ENCODE data around the gene HNRNPUL1. TPM values are rescaled to one million over a fixed set of nuclear protein-coding genes. Genes with fewer than 3 reads are reported as not detected.
"Not testable (repeated sequence)": the region's sequence is repeated elsewhere in the genome, so short reads cannot be mapped to it uniquely, and the experiment has no call there.

The HNRNPUL1 gene
- polyA plus RNA-seq (ENCODE audit: insufficient read length in 10 of 10): 100 to 1,000 TPM; 141 to 171 (median 152) TPM
- long read RNA-seq, donor 1, partial matches to known transcripts: 70 of 74 reads
- long read RNA-seq, donor 1, other reads (novel, unspliced or antisense): 0 of 74 reads
- long read RNA-seq, donor 2, partial matches to known transcripts: 18 of 19 reads
- long read RNA-seq, donor 2, other reads (novel, unspliced or antisense): 0 of 19 reads
- long read RNA-seq, donor 3: 0 reads
- long read RNA-seq, donor 4, partial matches to known transcripts: 6 of 21 reads
- long read RNA-seq, donor 4, other reads (novel, unspliced or antisense): 11 of 21 reads
- long read RNA-seq, donor 5, partial matches to known transcripts: 164 of 166 reads
- long read RNA-seq, donor 5, other reads (novel, unspliced or antisense): 0 of 166 reads
- long read RNA-seq, donor 6, partial matches to known transcripts: 67 of 68 reads
- long read RNA-seq, donor 6, other reads (novel, unspliced or antisense): 0 of 68 reads
- long read RNA-seq, donor 7, transcript HNRNPUL1-204 (15 exons, 3,555 nt): major isoform, 8 of 40 reads
- long read RNA-seq, donor 7, partial matches to known transcripts: 32 of 40 reads
- long read RNA-seq, donor 7, other reads (novel, unspliced or antisense): 0 of 40 reads
- long read RNA-seq, donor 8, partial matches to known transcripts: 44 of 46 reads
- long read RNA-seq, donor 8, other reads (novel, unspliced or antisense): 0 of 46 reads
- long read RNA-seq, donor 9, partial matches to known transcripts: 5 of 5 reads
- long read RNA-seq, donor 9, other reads (novel, unspliced or antisense): 0 of 5 reads

GRCh38 chr19:41263850-41264580, at the start of gene HNRNPUL1:
HNRNPUL1 (plus strand) TSS chr19:41264372; CDS start chr19:41264504, 132 bp downstream.
- peak; percentile 100 for DNase-seq

- no peak for DNase-seq
These were observed 46.4 kb upstream of the HNRNPUL1 start for GRCh38 chr19:41217741-41218140.

- DNase-seq: no peak
These were observed 45.9 kb upstream of the HNRNPUL1 start for GRCh38 chr19:41218249-41218614.

DNA sequence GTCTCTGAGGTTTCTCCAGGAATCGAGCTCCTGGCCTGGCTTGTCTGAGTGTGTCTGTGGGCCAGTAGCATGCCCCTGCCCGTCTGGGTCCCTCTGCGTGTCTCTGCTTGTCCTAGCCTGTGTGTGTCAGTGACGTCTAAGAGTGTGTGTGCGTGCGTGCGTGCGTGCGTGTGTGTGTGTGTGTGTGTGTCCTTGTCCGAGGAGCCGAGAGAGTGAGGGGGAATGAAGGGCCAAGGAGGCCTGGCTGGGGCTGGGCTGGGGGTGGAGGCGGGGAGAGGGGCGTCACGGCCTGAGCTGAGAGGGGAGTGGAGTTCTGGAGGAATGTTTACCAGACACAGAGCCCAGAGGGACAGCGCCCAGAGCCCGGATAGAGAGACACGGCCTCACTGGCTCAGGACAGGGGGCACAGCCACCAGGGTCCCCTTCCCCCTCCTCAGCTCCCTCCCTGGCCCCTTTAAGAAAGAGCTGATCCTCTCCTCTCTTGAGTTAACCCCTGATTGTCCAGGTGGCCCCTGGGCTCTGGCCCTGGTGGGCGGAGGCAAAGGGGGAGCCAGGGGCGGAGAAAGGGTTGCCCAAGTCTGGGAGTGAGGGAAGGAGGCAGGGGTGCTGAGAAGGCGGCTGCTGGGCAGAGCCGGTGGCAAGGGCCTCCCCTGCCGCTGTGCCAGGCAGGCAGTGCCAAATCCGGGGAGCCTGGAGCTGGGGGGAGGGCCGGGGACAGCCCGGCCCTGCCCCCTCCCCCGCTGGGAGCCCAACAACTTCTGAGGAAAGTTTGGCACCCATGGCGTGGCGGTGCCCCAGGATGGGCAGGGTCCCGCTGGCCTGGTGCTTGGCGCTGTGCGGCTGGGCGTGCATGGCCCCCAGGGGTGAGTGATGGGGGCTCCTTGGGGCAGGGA, 45.3 kb upstream of the HNRNPUL1 start, which contains the start of gene AXL:
Gene AXL, plus strand, starts transcription at position 609 of the 893 bp plus-strand sequence. Its CDS starts 170 bp downstream, at position 779.
- DNase-seq: peak; percentile 76 to 94 (median 85)

DNA sequence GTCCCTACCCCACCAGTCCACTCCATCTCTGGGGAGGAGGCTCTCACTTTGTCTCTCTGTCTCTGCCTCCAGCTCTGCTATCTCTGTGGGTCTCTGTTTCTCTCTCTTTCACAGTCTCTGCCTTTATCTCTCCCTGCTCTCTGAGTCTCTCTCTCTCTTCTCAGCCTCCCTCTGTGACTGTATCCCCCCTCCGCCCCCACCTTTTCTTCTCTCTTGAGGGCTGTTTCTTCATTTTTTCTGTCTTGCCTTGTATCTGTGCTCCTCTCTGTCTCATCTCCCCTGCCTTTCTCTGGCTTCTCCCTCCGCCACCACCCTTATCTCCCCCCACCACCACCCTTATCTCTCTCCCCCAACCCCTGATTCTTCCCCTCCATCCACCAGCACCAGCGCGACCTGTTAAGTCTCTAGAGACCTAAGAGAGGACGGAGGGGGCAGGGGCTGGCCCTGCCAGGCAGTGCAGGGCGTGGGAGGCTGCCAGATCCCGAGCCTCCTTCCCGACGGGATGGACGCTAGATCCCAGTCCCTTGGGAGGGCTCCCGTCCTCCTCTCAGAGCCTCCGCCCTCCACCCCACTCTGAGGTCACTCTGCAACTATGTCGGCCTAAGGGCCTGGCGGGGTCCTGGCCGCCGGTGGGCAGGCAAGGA, 44.1 kb upstream of the HNRNPUL1 start:
- peak in 1 of 3 donors; percentile 42 for DNase-seq

DNA sequence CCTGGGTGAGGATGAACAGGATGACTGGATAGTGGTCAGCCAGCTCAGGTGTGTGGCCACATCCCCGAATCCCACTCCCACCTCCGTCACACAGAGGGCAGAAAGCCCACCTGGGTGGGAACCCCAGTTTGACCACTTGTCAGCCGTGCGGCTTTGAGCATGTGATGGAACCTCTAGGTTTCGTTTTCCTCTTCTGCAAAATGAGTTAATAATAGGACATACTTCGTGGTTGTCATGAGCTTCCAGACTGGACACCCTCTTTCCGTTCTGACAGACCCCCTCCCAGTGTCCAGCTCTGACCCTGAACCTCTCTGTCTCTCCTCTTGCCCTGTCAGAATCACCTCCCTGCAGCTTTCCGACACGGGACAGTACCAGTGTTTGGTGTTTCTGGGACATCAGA, 43.4 kb upstream of the HNRNPUL1 start:
- no peak for DNase-seq

GRCh38 chr19:41221514-41222205, 42.5 kb upstream of the HNRNPUL1 start:
- no peak for DNase-seq

DNA sequence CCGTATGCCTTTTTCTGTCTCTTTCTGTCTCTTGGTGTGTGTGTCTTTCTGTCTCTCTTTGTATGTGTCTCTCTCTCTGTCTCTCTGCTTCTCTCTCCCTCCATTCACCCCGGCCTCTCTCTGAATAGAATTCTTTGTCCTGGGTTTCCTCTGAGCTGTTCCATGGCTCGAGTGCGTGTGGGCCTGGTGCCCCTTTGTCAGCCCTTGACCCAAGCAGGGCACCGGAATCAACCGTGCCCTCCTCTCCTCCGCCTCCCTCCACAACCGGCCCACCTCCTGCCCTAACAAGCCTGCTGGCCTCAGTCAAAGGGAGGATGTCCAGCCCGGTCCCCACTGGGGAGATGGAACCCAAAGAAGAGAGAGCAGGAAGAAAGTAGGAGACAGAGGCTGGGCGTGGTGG, 41.9 kb upstream of the HNRNPUL1 start:
- no peak for DNase-seq

DNA sequence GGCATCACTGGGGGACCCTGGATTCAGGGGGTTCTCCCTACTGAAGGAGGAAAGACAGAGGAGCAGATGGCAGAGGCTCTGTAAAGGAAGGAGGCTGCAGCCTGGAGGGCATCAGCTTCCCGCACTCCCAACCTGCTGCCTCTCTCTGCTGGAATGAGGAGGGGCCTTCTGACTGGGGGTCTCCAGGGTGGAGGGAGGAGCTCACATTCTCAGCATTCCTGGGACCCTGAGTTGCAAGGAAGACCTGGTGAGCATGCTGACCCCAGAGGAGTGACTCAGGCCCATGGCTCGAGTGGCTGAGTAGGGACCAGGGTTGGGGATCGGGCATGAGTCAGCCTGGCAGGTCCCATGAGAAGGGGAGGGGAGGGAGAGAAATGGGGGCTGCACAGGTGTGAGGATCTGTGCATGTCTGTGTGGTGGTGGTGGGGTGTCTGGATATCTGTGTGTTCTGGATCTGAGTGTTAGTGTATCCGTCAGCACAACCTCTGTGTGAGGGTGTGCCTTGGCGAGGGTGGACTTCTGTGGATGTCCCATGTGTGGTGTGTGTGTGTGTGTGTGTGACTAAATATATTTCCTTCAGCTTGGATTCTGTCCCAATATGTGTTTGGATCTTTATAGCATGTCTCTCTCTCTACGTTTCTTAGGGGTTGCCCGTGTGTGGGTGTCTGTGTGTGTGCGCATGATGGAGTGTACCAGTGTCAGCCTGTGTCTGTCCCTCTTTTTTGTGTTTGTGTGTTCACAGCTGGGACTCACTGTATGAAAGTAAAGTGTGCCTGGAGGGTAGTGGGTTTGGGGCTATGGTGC, 40.5 kb upstream of the HNRNPUL1 start:
- DNase-seq: peak in 1 of 3 donors; percentile 84

GRCh38 chr19:41224632-41225031, 39.5 kb upstream of the HNRNPUL1 start:
- DNase-seq: no peak

GRCh38 chr19:41225238-41226052, 38.7 kb upstream of the HNRNPUL1 start:
- DNase-seq: peak; percentile 84 to 97 (median 93)

DNA sequence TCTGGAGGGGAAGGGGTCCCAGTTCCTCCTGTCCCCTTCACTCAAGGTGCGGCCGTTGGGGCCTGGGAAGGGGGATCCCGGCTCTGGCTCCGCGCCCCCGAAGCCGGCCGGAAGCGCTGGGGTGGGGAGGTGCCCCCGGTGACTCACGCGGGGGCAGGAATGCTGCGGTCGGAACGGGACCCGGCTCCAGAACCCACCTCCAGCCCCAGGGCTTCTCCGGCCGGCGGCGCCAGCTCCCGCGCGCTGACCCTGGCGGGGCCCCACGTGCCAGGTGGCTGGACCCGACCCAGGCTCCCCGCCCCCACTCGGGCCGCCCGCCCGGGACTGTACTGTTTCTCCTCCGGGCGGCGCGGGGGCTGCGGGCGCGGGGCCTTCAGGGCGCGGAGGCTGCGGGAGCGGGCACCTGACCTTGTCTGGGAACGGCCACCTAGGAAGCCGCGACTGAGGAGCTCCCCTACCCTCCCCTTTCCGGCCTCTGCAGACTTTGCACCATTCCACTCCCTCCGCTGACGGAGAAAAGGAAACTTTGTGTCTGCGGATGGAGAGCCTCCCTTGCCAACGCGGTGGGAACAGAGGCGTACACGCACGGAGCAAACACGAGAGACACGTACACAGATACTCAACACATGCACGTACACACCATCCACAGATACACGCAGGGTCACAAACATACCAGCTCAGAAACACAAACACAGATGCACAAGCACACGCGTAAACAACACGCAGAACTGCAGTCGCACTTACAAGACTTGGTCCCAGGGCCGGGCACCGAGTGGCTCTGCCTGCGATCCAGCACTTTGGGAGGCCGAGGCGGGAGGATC, 37.9 kb upstream of the HNRNPUL1 start:
- DNase-seq: peak; percentile 64 to 85 (median 77)

DNA sequence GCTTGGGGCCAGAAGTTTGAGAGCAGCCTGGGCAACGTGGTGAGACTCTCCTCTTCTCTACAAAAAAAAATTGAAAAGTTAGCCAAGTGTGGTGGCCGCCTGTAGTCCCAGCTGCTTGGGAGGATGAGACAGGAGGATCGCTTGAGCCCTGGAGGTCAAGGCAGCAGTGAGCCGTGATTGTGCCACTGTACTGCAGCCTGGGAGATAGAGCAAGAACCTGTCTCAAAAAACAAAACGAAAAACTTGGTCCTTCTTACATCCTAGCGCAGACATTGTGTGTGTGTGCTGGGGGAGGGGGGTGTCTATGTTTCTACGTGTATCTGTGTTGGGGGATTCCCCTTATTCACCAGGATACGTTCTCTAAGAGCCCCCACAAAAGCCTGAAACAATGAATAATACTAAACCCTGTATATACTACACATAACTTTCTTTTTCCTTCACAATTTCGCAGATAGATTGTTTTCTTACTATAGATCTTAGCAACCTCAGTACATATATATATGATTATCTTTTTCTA, 37.2 kb upstream of the HNRNPUL1 start:
- DNase-seq: no peak

DNA sequence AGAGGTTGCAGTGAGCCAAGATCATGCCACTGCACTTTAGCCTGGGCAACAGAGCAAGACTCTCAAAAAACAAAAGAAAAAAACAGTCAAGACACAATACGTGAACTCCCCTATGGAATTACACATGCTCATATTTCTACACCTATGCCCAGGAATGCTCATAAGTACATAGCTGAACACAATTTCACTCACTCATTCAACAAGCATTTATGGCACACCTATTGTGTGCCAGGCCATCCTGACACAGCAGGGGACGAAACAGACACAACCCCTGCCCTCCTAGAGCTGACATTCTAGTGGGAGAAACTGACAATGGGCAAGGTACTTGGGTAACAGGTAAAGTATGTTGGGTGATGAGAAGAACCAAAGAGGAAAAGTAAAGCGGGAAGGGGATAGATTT, 35.7 kb upstream of the HNRNPUL1 start:
- DNase-seq: no peak

- DNase-seq: not testable (repeated sequence)
These were observed 34.8 kb upstream of the HNRNPUL1 start for GRCh38 chr19:41229338-41229737.

- DNase-seq: no peak
These were observed 33.9 kb upstream of the HNRNPUL1 start for GRCh38 chr19:41230067-41230857.
